Mammary epithelial cell (primary cell): ENCODE data around the gene SERPINA12.

Source experiments
- EZH2 ChIP-seq: IDR thresholded peaks from 2 replicates; pipeline ENCODE4 v1.6.1; 2012; ENCODE audit warnings: low read length, inconsistent platforms, borderline replicate concordance
- TF ChIP-seq, protein P1 (sequence below), 2 donors: IDR thresholded peaks in 1 of 2; conservative IDR thresholded peaks in 1 of 2; 2 replicates each; pipeline ENCODE4 v1.5.1; 2011 to 2012; ENCODE audit warnings: inconsistent platforms in 2 of 2, low read length in 2 of 2, mild to moderate bottlenecking in 2 of 2, control low read depth in 1 of 2, low read depth in 1 of 2; ENCODE audit not compliant: insufficient read depth in 1 of 2; ENCODE audit errors: extremely low read depth in 1 of 2

DNA sequence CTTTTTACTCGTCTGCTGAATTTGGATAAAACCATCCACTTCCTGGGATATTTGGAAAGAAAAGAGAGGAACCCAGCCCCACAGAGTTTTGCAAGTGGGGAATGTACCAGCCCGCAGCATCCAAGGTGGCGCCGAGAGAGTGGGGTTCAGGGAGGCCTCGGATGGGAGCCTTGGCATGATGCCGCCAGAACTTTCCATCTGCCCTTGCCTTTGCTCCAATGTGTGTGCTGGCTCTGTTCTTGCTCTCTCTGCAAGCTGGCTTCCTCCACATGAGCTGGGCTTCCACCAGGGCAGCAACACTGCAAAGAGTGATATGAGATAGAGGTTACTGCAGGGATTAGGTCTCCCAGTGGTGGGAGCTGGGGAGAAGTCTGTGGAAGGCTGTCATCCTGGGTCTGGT lies 6.6 kb upstream of the SERPINA12 start:
- TF ChIP-seq EZH2 = no peak
- TF ChIP-seq, protein P1, sequence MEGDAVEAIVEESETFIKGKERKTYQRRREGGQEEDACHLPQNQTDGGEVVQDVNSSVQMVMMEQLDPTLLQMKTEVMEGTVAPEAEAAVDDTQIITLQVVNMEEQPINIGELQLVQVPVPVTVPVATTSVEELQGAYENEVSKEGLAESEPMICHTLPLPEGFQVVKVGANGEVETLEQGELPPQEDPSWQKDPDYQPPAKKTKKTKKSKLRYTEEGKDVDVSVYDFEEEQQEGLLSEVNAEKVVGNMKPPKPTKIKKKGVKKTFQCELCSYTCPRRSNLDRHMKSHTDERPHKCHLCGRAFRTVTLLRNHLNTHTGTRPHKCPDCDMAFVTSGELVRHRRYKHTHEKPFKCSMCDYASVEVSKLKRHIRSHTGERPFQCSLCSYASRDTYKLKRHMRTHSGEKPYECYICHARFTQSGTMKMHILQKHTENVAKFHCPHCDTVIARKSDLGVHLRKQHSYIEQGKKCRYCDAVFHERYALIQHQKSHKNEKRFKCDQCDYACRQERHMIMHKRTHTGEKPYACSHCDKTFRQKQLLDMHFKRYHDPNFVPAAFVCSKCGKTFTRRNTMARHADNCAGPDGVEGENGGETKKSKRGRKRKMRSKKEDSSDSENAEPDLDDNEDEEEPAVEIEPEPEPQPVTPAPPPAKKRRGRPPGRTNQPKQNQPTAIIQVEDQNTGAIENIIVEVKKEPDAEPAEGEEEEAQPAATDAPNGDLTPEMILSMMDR (conservative IDR thresholded peaks at IDR 0.05 in 1 of 2, IDR thresholded peaks at IDR 0.05 in 1 of 2; ENCODE audit: extremely low read depth in 1 of 2, insufficient read depth in 1 of 2, low read depth in 1 of 2, low read length in 2 of 2) = no peak
